NCI-H82 treated with DMSO at 0.1 percent for 48 hours (cell line): ENCODE data around the gene GRP.
"Not testable (repeated sequence)": the region's sequence is repeated elsewhere in the genome, so short reads cannot be mapped to it uniquely, and the experiment has no call there.

ENCODE experiments used
- DNase-seq: peaks from one replicate; lab custom pipeline; 2025; ENCODE audit not compliant: unreplicated experiment; lab: John Stamatoyannopoulos, UW

GRP gene

GRCh38 chr18:59229191-59229590 is 9.2 kb downstream of the GRP start:
- DNase-seq: no peak

GRCh38 chr18:59229701-59230443 is 9.9 kb downstream of the GRP start:
- no peak for DNase-seq

DNA sequence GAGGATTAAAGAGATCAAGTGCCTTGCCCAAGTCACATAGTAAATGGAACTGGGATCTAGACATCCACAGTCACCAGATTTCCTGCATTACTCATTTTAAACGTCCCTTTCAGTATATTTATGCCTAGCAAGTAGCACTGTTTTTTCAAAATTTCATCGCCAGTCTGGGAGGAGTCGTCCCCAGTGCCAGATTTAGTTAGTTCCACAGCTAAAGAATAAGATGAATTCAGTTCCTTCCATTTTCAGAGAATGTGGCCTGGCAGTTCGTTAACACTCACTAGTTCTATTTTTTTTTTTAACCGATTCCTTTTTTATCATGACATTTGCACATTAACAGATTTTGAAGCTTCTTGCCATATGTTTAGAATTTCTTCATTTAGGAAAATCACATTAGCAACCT is 11.2 kb downstream of the GRP start:
- no peak for DNase-seq

DNA sequence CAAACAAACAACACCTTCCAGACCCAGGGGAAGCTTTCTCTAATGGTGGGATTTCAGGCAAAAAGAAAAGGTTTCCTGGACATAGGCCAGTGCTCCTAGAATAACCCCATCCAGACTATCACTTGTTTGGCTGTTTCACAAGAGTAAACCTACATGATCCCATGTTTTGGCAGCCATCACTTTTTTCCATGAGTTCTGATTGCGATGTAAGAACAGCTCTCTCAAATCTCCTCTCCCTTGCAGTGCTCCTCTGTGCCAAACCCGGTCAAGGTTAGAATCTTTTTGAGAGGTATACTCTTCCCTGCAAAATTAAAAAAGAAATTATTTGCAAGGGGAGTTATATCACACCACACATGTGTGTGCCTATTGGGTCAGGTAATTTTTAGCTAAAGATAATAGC is 11.9 kb downstream of the GRP start:
- DNase-seq: no peak

GRCh38 chr18:59232309-59233016 is 12.5 kb downstream of the GRP start:
- DNase-seq: no peak

DNA sequence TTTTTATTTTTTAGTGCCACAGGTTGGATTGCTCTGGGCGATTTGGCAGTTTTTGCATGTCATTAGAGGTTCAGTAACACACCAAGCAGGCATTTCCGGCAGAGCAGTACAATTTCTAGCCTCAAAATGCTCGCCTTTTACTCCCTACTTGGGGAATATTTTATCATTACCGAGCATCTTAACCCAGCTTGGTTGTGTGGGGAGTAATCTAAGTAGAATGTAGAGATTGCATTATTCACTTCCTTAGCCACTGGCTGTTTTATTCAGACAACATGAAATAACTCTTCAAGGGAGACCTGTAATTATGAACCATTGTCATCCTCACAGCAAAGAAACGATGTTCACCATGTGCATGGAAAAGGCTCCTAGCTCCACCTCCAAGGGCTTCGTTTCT is 13.1 kb downstream of the GRP start:
- no peak for DNase-seq

DNA sequence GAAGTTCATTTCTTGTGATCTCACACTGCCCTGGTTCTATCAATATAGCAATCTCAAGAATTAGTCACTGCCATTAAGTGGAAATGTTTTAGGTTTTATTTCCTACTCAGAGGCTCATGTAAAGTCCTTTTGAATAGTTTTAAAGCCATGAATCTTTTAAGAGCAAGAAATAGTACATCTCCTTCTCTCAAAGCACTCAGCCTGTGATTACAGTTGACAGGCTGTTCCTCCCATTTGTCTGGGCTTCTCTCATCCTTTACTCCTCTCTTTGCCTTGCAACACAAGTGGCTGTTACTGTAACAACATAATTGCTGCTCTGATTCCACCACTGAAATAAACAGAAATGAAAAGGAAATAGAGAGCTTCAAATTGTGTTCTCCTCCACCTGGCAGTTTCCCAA is 18.4 kb downstream of the GRP start:
- DNase-seq: no peak

DNA sequence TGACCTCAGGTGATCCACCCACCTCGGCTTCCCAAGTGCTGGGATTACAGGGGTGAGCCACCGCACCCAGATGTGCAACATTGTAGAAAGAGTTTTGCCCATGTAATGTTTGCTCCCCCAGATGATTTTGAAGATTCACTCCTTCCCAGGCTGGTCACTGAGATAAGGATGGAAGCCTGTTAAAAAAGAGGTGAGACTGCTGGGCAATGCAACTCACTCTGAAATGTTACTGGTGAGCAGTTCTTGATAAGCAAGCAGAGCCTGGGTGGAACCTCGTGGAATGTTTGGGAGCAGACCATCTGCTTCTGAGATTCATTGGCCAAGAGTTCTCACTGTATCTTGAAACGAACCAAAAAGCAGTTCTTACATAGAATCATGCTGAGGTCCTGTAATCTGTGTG is 19.7 kb downstream of the GRP start:
- no peak for DNase-seq

GRCh38 chr18:59242906-59243305 is 22.9 kb downstream of the GRP start:
- DNase-seq: no peak

- no peak for DNase-seq
Observed at GRCh38 chr18:59246796-59247195, 26.8 kb downstream of the GRP start.

DNA sequence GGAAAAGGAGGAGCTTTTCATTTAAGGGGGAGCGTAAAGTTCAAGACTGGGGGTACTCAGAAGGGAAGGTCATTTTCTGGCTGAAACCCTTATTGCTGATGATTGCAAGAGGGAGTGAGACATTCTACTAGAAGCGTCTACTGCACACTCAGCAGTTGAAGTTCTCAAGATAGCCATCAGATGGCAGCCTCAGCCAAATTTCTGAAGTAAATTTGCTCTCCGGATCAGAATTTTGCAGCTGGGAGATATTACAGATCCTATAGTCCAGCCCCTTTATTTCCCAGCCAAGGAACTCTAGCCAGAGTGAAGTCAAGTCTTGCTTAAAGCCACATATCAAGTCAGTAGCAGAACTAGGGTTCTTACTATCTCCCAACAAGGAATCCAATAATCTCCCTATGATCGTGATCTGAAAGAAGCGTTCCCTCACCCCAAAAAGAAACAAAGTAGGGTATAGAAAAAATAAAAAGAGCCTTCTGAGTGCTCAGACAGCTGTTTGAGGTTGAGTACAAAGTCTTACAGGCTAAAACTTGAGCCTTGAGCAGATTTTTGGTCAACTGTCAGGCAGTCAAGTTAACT is 29.3 kb downstream of the GRP start:
- DNase-seq: peak; percentile 63

- DNase-seq: not testable (repeated sequence)
Observed at GRCh38 chr18:59255491-59255890, 35.5 kb downstream of the GRP start.

DNA sequence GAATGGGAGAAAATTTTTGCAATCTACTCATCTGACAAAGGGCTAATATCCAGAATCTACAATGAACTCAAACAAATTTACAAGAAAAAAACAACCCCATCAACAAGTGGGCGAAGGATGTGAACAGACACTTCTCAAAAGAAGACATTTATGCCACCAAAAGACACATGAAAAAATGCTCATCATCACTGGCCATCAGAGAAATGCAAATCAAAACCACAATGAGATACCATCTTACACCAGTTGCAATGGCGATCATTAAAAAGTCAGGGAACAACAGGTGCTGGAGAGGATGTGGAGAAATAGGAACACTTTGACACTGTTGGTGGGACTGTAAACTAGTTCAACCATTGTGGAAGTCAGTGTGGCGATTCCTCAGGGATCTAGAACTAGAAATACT is 41.9 kb downstream of the GRP start:
- DNase-seq: not testable (repeated sequence)

GRCh38 chr18:59262243-59262642 is 42.3 kb downstream of the GRP start:
- DNase-seq: not testable (repeated sequence)

DNA sequence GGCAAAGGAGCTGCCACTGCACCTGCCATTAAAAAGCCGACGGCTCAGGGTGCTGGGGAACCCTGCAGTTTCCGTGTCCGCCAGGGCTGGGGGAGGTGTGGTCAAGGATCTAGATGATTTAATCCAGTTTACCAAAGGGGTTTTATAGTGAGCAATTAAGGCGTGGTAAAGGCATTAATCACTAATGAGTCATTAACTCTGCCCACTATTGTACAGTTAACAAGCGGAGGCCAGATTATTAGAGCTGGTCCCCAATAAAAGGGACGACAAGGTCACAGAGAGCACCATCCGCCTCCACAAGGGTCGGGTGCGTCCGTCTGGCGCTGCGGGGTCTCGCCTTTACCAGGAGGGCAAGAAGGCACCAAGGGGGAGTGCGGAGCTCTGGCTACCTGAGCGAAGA is 43.7 kb downstream of the GRP start:
- no peak for DNase-seq

- no peak for DNase-seq
Observed at GRCh38 chr18:59264121-59264571, 44.2 kb downstream of the GRP start.

DNA sequence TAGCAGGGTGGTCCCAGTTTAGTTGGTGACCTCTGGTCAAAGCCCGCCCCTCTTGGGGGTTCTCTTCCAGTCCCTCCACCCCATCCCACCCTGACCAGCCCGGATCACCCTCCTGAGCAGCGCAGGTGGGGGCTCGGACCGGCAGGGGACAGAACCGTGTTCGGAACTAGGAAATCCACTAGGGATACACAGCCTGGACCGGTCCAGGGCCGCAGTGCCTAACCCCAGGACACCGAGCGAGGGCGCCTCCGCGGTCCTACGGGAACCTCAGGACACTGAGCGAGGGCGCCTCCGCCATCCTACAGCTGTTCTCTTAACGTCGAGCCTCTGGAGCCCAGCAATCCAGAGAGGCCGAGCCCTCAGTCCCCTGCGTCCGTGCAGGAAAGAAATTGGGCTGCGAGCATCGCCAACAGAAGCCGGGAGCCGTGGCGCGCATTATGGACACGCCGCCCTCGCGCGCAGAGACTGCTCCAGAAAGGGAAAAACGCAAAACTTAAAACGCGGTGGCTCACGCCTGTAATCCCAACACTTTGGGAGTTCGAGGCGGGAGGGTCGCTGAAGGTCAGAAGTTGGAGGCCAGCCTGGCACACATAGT is 44.8 kb downstream of the GRP start:
- DNase-seq: no peak

GRCh38 chr18:59265246-59265973 is 45.5 kb downstream of the GRP start:
- DNase-seq: peak; percentile 28

DNA sequence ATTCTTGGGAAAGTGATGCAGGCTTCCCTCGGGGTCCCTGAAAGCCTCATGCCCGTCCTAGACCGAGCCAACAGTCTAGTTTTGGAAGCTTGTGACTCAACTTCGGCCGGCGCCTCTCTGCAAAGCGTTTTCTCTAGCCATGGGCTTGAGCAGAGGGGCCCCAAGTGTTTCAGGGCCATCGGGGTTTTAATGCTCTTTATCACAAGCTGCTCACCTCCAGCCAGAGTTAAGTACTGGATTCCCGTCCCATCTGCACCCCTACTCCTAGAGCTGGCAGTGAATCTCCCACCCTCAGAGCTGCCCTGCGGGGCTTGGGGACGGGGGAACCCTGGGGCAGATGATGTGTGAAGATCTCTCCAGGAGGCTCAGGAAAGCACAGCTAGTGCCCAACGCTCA is 46.0 kb downstream of the GRP start:
- DNase-seq: no peak

DNA sequence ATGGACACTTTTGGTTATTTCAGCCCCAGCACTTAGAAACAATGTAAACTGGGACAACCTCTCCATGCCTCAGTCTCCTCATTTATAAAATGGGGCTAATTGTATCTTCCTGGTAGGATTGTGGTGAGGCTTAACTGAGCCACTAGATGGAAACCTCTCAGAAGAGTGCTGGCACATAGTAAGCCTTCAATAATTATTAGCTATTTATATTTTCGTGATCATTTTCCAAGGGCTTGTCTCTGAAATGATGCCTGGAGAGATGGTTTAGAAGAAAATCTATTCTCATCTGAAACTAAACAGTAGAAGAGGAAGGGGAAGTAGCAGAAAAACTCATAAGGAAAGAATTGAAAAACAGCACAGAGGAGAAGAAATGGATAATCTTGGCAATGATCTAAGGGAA is 46.5 kb downstream of the GRP start:
- DNase-seq: no peak

GRCh38 chr18:59266886-59267502 is 47.0 kb downstream of the GRP start:
- no peak for DNase-seq
